Measurements from ENCODE around the gene KIF1B. TPM values are rescaled to one million over a fixed set of nuclear protein-coding genes. Genes with fewer than 3 reads are reported as not detected.
A peak's percentile ranks its signal among the peaks of the same experiment; 100 is the strongest.

The KIF1B gene
- total RNA-seq, 2 experiments from 2014 or later: 7.9 to 9.7 TPM

DNA sequence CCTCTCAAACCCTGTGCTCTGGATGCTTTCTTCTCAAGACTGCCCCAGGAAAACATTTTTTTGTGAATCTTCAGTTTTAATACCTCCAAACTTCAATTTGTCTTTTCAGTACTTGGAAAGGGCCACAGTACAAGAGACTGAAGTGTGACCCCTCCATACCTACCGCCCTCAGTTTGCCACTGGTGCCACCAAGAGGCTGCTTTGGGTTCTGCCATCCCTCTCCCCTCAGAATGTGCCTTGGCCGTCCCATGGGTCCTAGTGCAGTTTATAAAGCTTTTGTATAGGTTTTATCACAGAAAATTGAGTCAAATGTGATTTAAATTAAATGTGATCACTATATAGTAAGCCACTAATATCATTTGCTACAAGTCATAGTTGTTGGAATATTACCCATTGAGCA lies 127.7 kb downstream of the KIF1B start:
- intact Hi-C loops (cut with DNase I, micrococcal nuclease): loop anchor here in 1 of 2 experiments (5.0 kb wide), 1 partner anchor 126 kb away; the partner anchor contains the start of gene KIF1B
- peaks cover 83% of the 10 kb centered on the region for H3K36me3 Mint-ChIP-seq (ENCODE audit: low read depth)
- Histone ChIP-seq H3K9me3 (ENCODE audit: control insufficient read depth in 1 of 2, insufficient read depth in 1 of 2, low read length in 2 of 2) (no peaks in the 10 kb centered on the region), H3K4me1 (ENCODE audit: insufficient read depth, low read length) (no peaks in the 10 kb centered on the region), H3K27me3 (ENCODE audit: control insufficient read depth in 1 of 2, insufficient read depth in 2 of 2, low read length in 2 of 2) (no peaks in the 10 kb centered on the region), H3K27ac (ENCODE audit: low read depth in 1 of 2, low read length in 2 of 2) (no peak overlapping the region), H3K36me3 (ENCODE audit: insufficient read depth, low read length) (peaks cover 30% of the 10 kb centered on the region), H3K4me3 (ENCODE audit: low read length) (no peak overlapping the region)
- H3K27me3 Mint-ChIP-seq: no peaks in the 10 kb centered on the region
- H3K4me1 Mint-ChIP-seq (ENCODE audit: low read depth): no peaks in the 10 kb centered on the region
- no peak for ATAC-seq (ENCODE audit: poor library complexity)
- ChIA-PET CTCF (interaction anchor here (0.9 to 1.0 kb wide), 2 partner anchors 128 to 129 kb away, joined by 3 read pairs; partner anchors contain the start of gene KIF1B), POLR2A (no interaction called here)
- peak; percentile 23 for TF ChIP-seq CTCF (IDR thresholded peaks at IDR 0.05)
- H3K27ac Mint-ChIP-seq: no peak overlapping the region
- DNase-seq: peak in 7 of 14 experiments; percentile 2 to 46 (median 27)
- no peak overlapping the region for H3K4me3 Mint-ChIP-seq
- H3K9me3 Mint-ChIP-seq: no peaks in the 10 kb centered on the region

DNA sequence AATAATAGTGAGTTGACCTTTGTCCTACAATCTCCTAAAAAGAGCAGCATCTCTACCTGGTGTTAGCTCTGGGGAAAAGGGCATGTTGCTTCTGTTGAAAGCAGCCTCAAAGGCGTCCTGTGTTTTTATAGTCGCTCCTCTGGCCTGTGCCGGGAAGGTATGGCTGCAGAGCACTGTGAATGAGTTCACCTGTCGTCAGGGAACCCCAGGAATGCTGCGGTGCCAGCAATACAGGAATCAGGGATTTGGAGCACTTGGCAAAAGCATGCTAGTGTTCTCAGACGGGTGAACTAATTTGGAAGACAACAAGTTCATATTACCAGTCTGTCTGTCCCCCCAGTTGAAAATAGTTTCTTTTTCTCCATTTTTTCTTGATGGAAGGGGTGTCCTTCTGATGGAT lies 128.2 kb downstream of the KIF1B start:
- CTCF ChIA-PET: interaction anchor here (0.9 to 1.0 kb wide), 2 partner anchors 128 to 129 kb away, joined by 3 read pairs; partner anchors contain the start of gene KIF1B
- Mint-ChIP-seq H3K4me1 (ENCODE audit: low read depth) (no peaks in the 10 kb centered on the region), H3K4me3 (no peak overlapping the region), H3K9me3 (no peaks in the 10 kb centered on the region), H3K36me3 (ENCODE audit: low read depth) (peaks cover 86% of the 10 kb centered on the region), H3K27ac (no peak overlapping the region), H3K27me3 (no peaks in the 10 kb centered on the region)
- H3K27me3 ChIP-seq (ENCODE audit: control insufficient read depth in 1 of 2, insufficient read depth in 2 of 2, low read length in 2 of 2): no peaks in the 10 kb centered on the region
- peaks cover 30% of the 10 kb centered on the region for H3K36me3 ChIP-seq (ENCODE audit: insufficient read depth, low read length)
- intact Hi-C loops (cut with DNase I, micrococcal nuclease): loop anchor here in 1 of 2 experiments (5.0 kb wide), 1 partner anchor 126 kb away; the partner anchor contains the start of gene KIF1B
- H3K9me3 ChIP-seq (ENCODE audit: control insufficient read depth in 1 of 2, insufficient read depth in 1 of 2, low read length in 2 of 2): no peaks in the 10 kb centered on the region
- no peak for ATAC-seq (ENCODE audit: poor library complexity)
- H3K4me1 ChIP-seq (ENCODE audit: insufficient read depth, low read length): no peaks in the 10 kb centered on the region
- DNase-seq: no peak
- H3K27ac ChIP-seq (ENCODE audit: low read depth in 1 of 2, low read length in 2 of 2): no peak overlapping the region
- TF ChIP-seq CTCF (IDR thresholded peaks at IDR 0.05): no peak
- POLR2A ChIA-PET: no interaction called here
- H3K4me3 ChIP-seq (ENCODE audit: low read length): no peak overlapping the region

DNA sequence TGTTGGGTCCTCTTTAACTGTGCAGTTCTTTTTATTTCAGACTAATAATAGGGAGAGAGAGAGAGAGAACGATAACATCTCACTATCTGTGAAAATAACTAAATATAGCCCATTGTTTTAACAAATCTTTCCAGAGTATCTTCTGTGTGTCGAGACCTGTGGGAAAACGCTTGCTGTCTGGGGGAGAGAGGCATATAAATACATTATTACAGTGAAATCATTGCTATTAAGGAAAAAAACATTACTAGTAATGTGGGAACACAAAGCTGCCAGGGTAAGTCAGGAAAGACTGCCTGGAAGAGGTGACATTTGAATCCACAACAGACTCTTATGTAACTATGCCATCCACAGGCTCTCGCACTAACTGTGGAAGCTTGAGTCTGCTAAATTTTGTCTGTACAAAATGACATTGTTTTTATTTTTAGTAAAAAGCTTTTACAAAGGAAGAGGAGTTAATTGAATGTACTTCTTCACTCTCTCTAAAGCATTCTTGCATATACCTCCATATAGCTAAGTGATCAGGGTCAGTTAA lies 128.7 kb downstream of the KIF1B start:
- H3K4me3 ChIP-seq (ENCODE audit: low read length): no peak overlapping the region
- no peaks in the 10 kb centered on the region for H3K27me3 Mint-ChIP-seq
- no peaks in the 10 kb centered on the region for H3K27me3 ChIP-seq (ENCODE audit: control insufficient read depth in 1 of 2, insufficient read depth in 2 of 2, low read length in 2 of 2)
- no peaks in the 10 kb centered on the region for H3K4me1 Mint-ChIP-seq (ENCODE audit: low read depth)
- no peak for DNase-seq
- no peaks in the 10 kb centered on the region for H3K9me3 ChIP-seq (ENCODE audit: control insufficient read depth in 1 of 2, insufficient read depth in 1 of 2, low read length in 2 of 2)
- intact Hi-C loops (cut with DNase I, micrococcal nuclease): loop anchor here in 1 of 2 experiments (5.0 kb wide), 1 partner anchor 127 kb away; the partner anchor contains the start of gene KIF1B
- H3K27ac ChIP-seq (ENCODE audit: low read depth in 1 of 2, low read length in 2 of 2): no peak overlapping the region
- no peak overlapping the region for H3K27ac Mint-ChIP-seq
- peaks cover 89% of the 10 kb centered on the region for H3K36me3 Mint-ChIP-seq (ENCODE audit: low read depth)
- no peak overlapping the region for H3K4me3 Mint-ChIP-seq
- ChIA-PET POLR2A (no interaction called here), CTCF (interaction anchor here (0.9 kb wide), 1 partner anchor 129 kb away, joined by 3 read pairs; the partner anchor contains the start of gene KIF1B)
- peaks cover 30% of the 10 kb centered on the region for H3K36me3 ChIP-seq (ENCODE audit: insufficient read depth, low read length)
- no peaks in the 10 kb centered on the region for H3K9me3 Mint-ChIP-seq
- no peaks in the 10 kb centered on the region for H3K4me1 ChIP-seq (ENCODE audit: insufficient read depth, low read length)
- ATAC-seq (ENCODE audit: poor library complexity): no peak
- no peak for TF ChIP-seq CTCF (IDR thresholded peaks at IDR 0.05)
